H1 (cell line): ENCODE data around the gene TMEM38A. TPM values are rescaled to one million over a fixed set of nuclear protein-coding genes. Genes with fewer than 3 reads are reported as not detected.
"Not testable (repeated sequence)": the region's sequence is repeated elsewhere in the genome, so short reads cannot be mapped to it uniquely, and the experiment has no call there.

Experiments
- CTCF ChIA-PET: fragments of 300-600 bp; sonication (Branson Sonifier 250); formaldehyde crosslinking; loops from one replicate; lab custom pipeline; 2021; ENCODE audit not compliant: partially characterized antibody; lab: Charles Lee
- POLR2A ChIA-PET: fragments of 300-600 bp; sonication (Branson Sonifier 250); formaldehyde crosslinking; loops from one replicate; lab custom pipeline; 2021; ENCODE audit warnings: inconsistent platforms; ENCODE audit not compliant: partially characterized antibody; lab: Charles Lee
- DNase-seq, 2 experiments: peaks; one replicate each; pipeline versions ENCODE4 v3.0.0 to v3.0.0-alpha.2; 2010 to 2022; ENCODE audit warnings: low spot score in 2 of 2, low read depth in 1 of 2, mixed read lengths in 1 of 2
- FAIRE-seq: peaks from 2 replicates; lab custom pipeline; 2011; peaks lifted over from hg19 to GRCh38; lab: Jason Lieb, UNC
- H2AFZ ChIP-seq: 2 replicates; pipeline ENCODE4 v1.8.1; 2012; ENCODE audit warnings: low read length, inconsistent platforms
- H2AK5ac ChIP-seq: 2 replicates; pipeline ENCODE4 v1.6.1; 2013; ENCODE audit warnings: low read depth, low read length
- H2BK120ac ChIP-seq: replicated peaks from 2 replicates; pipeline ENCODE3; 2013; ENCODE audit warnings: low read depth, low read length, inconsistent platforms
- H2BK12ac ChIP-seq: 2 replicates; pipeline ENCODE4 v1.6.1; 2013; ENCODE audit warnings: low read depth, low read length
- H2BK15ac ChIP-seq: 2 replicates; pipeline ENCODE4 v1.6.1; 2013; ENCODE audit warnings: low read length
- H2BK20ac ChIP-seq: 2 replicates; pipeline ENCODE4 v1.6.1; 2013; ENCODE audit warnings: low read length
- H2BK5ac ChIP-seq: 2 replicates; pipeline ENCODE4 v1.6.1; 2013; ENCODE audit warnings: low read depth, low read length
- H3K14ac ChIP-seq: 2 replicates; pipeline ENCODE4 v1.6.1; 2013; ENCODE audit warnings: inconsistent platforms; ENCODE audit not compliant: insufficient read length
- H3K18ac ChIP-seq: 2 replicates; pipeline ENCODE4 v1.6.1; 2013; ENCODE audit warnings: low read length; ENCODE audit errors: extremely low read depth
- H3K23ac ChIP-seq: 2 replicates; pipeline ENCODE4 v1.6.1; 2013; ENCODE audit warnings: inconsistent platforms; ENCODE audit not compliant: insufficient read length
- H3K23me2 ChIP-seq: 2 replicates; pipeline ENCODE4 v1.6.1; 2013; ENCODE audit warnings: low read depth, low read length
- H3K27ac ChIP-seq: 2 replicates; pipeline ENCODE4 v1.6.1; 2011; ENCODE audit warnings: low read depth, low read length, inconsistent platforms
- H3K27me3 ChIP-seq, 4 experiments: replicated peaks in 1 of 4; 1 replicate in 1 of 4; 2 replicates in 3 of 4; pipeline versions ENCODE4 v1.6.1 to v1.8.1; 2011 to 2013; ENCODE audit warnings: low read length in 3 of 4, mild to moderate bottlenecking in 3 of 4, inconsistent platforms in 2 of 4, mixed read lengths in 2 of 4, moderate library complexity in 1 of 4; ENCODE audit not compliant: control insufficient read depth in 3 of 4, insufficient read depth in 3 of 4; ENCODE audit errors: extremely low read depth in 1 of 4
- H3K36me3 ChIP-seq, 4 experiments: 2 replicates each; pipeline versions ENCODE4 v1.6.1 to v1.8.1; 2011 to 2013; ENCODE audit warnings: mild to moderate bottlenecking in 4 of 4, low read length in 3 of 4, moderate library complexity in 2 of 4, control low read depth in 1 of 4, inconsistent platforms in 1 of 4; ENCODE audit not compliant: insufficient read depth in 4 of 4, control insufficient read depth in 2 of 4
- H3K4ac ChIP-seq: replicated peaks from 2 replicates; pipeline ENCODE3; 2013; ENCODE audit warnings: low read length, low read depth, mixed read lengths, inconsistent platforms; ENCODE audit not compliant: insufficient read length
- H3K4me1 ChIP-seq, 4 experiments: replicated peaks in 1 of 4; 1 replicate in 1 of 4; 2 replicates in 3 of 4; pipeline versions ENCODE4 v1.6.1 to v1.8.1; 2011 to 2013; ENCODE audit warnings: low read length in 3 of 4, inconsistent platforms in 2 of 4, mixed read lengths in 1 of 4; ENCODE audit not compliant: insufficient read depth in 4 of 4, control insufficient read depth in 3 of 4
- H3K4me2 ChIP-seq, 2 experiments: 2 replicates each; pipeline versions ENCODE4 v1.6.1 to v1.8.1; 2011 to 2013; ENCODE audit warnings: low read depth in 2 of 2, low read length in 2 of 2, control low read depth in 1 of 2, inconsistent platforms in 1 of 2, mild to moderate bottlenecking in 1 of 2; ENCODE audit not compliant: insufficient read depth in 1 of 2
- H3K4me3 ChIP-seq, 4 experiments: fragments of 200-600, 300-600 bp in 1 of 4; sonication (generic), shearing (Covaris generic), sonication (Bioruptor Twin) in 1 of 4; 2 replicates each; pipeline versions ENCODE4 v1.5.1 to v1.8.1; 2011 to 2016; ENCODE audit warnings: low read length in 4 of 4, low read depth in 3 of 4, control low read depth in 2 of 4, inconsistent platforms in 2 of 4, mild to moderate bottlenecking in 2 of 4, mixed read lengths in 1 of 4, moderate library complexity in 1 of 4; ENCODE audit not compliant: insufficient read depth in 2 of 4; ENCODE audit errors: extremely low read depth in 1 of 4
- H3K56ac ChIP-seq: replicated peaks from 2 replicates; pipeline ENCODE3; 2013; ENCODE audit warnings: low read depth, mild to moderate bottlenecking, mixed read lengths, low read length, inconsistent platforms; ENCODE audit not compliant: insufficient read length
- H3K79me1 ChIP-seq: 2 replicates; pipeline ENCODE4 v1.6.1; 2013; ENCODE audit warnings: low read depth, low read length, control low read depth
- H3K79me2 ChIP-seq, 2 experiments: 2 replicates each; pipeline versions ENCODE4 v1.6.1 to v1.8.1; 2012 to 2013; ENCODE audit warnings: low read length in 2 of 2, mild to moderate bottlenecking in 2 of 2, inconsistent platforms in 1 of 2; ENCODE audit not compliant: insufficient read depth in 2 of 2, control insufficient read depth in 1 of 2
- H3K9ac ChIP-seq, 4 experiments: replicated peaks in 1 of 4; 1 replicate in 1 of 4; 2 replicates in 3 of 4; pipeline versions ENCODE4 v1.6.1 to v1.8.1; 2011 to 2013; ENCODE audit warnings: low read depth in 3 of 4, low read length in 3 of 4, control low read depth in 2 of 4, mild to moderate bottlenecking in 2 of 4, moderate library complexity in 2 of 4, inconsistent platforms in 1 of 4; ENCODE audit errors: extremely low read depth in 1 of 4
- H3K9me3 ChIP-seq, 2 experiments: 2 replicates each; pipeline versions ENCODE4 v1.6.1 to v1.8.1; 2012 to 2013; ENCODE audit warnings: mild to moderate bottlenecking in 2 of 2, moderate library complexity in 2 of 2, control low read depth in 1 of 2, inconsistent platforms in 1 of 2, low read depth in 1 of 2, low read length in 1 of 2, mixed read lengths in 1 of 2; ENCODE audit not compliant: insufficient read depth in 2 of 2
- H4K20me1 ChIP-seq, 2 experiments: replicated peaks in 1 of 2; 2 replicates each; pipeline versions ENCODE3 to v1.8.1; 2011 to 2013; ENCODE audit warnings: inconsistent platforms in 2 of 2, low read length in 2 of 2, mild to moderate bottlenecking in 1 of 2; ENCODE audit not compliant: insufficient read depth in 2 of 2, control insufficient read depth in 1 of 2
- H4K5ac ChIP-seq: 2 replicates; pipeline ENCODE4 v1.6.1; 2013; ENCODE audit warnings: low read length, low read depth, mixed read lengths, inconsistent platforms; ENCODE audit not compliant: insufficient read length
- H4K8ac ChIP-seq: 2 replicates; pipeline ENCODE4 v1.8.0; 2013; ENCODE audit warnings: mild to moderate bottlenecking, moderate library complexity, low read length, inconsistent platforms; ENCODE audit not compliant: insufficient read depth; ENCODE audit errors: extremely low read depth
- H4K91ac ChIP-seq: replicated peaks from 2 replicates; pipeline ENCODE3; 2013; ENCODE audit warnings: low read length, mixed read lengths, inconsistent platforms; ENCODE audit not compliant: insufficient read length
- WGBS, 2 experiments: shearing (Covaris generic) in 1 of 2; methylation state at CpG; one replicate each; pipeline versions ENCODE4 v1.1.6 to v1.1.7; 2013 to 2015; ENCODE audit warnings: low lambda C conversion rate in 2 of 2, mixed read lengths in 2 of 2, inconsistent platforms in 1 of 2, low coverage in 1 of 2, missing lambda C conversion rate in 1 of 2; ENCODE audit not compliant: insufficient replicate concordance in 2 of 2, insufficient coverage in 1 of 2, insufficient read length in 1 of 2; ENCODE audit errors: extremely low coverage in 1 of 2, missing lambda C conversion rate in 1 of 2; 5-methylcytosine and 5-hydroxymethylcytosine counted together
- polyA plus RNA-seq, 7 experiments: library from polyadenylated mRNA; depleted of rRNA in 3 of 7; stranded (reverse) in 5 of 7; unstranded in 2 of 7; fragments of >200 nt in 5 of 7; fragments of 200-250 nt in 2 of 7; gene quantifications; 1 replicate in 5 of 7; 2 replicates in 1 of 7; 4 replicates in 1 of 7; pipeline versions ENCODE4 v1.2.1 to v1.2.3, GENCODE V29; 2011 to 2013; ENCODE audit warnings: missing spikeins in 2 of 7, mixed read lengths in 2 of 7
- total RNA-seq: library from RNA; stranded (reverse); fragmentation: NEBNext Ultra II Directional; extraction: Animal tissue kit (Norgen Biotek cat#: 25700); gene quantifications from 2 replicates; pipeline ENCODE4 v1.2.1, GENCODE V29; 2021

The TMEM38A gene
- total and polyA plus RNA-seq, 2 of the 8 experiments (the other 6 are each of a cell fraction or from before 2014, with no cell fraction given) = 8.9 to 9.2 TPM

- not testable (repeated sequence) for H2BK5ac ChIP-seq, H3K23me2 ChIP-seq, H2BK120ac ChIP-seq, H3K23ac ChIP-seq, H4K20me1 ChIP-seq, H4K91ac ChIP-seq, H3K4me3 ChIP-seq, H3K27me3 ChIP-seq, H3K56ac ChIP-seq, H3K4me1 ChIP-seq, H3K79me2 ChIP-seq, H3K36me3 ChIP-seq, H2BK15ac ChIP-seq, DNase-seq, H2AFZ ChIP-seq, H3K18ac ChIP-seq, H2BK12ac ChIP-seq, H4K8ac ChIP-seq, H4K5ac ChIP-seq, H3K14ac ChIP-seq, H2BK20ac ChIP-seq, H2AK5ac ChIP-seq, H3K9me3 ChIP-seq, H3K9ac ChIP-seq, H3K4me2 ChIP-seq, H3K79me1 ChIP-seq, FAIRE-seq, H3K27ac ChIP-seq, H3K4ac ChIP-seq
- ChIA-PET CTCF (interaction anchor here (0.9 to 1.4 kb wide), 2 partner anchors 41 to 47 kb away, joined by 3 read pairs; no protein-coding TSS in a partner anchor), POLR2A (interaction anchor here (0.6 to 3.3 kb wide), 4 partner anchors 12 to 157 kb away, joined by 3 to 19 read pairs (median 4); partner anchors contain the start of genes SMIM7 and TMEM38A)
- 89% methylated on average over 4 of the region's 4 CpGs; no CpG with 5 or more reads in 1 of the 2 experiments for WGBS, 2 experiments
Observed at GRCh38 chr19:16673839-16674238, 12.9 kb downstream of the TMEM38A start.
